Caco-2 (cell line): Measurements from ENCODE around the gene RNF121. TPM values are rescaled to one million over a fixed set of nuclear protein-coding genes. Genes with fewer than 3 reads are reported as not detected.

Experiments used
- BruUV-seq: library from RNA; stranded (reverse); fragments of 400-500 nt; replicated peaks from 2 replicates; lab custom pipeline; 2021; lab: Mats Ljungman, UMichigan
- CTCF ChIA-PET: fragments of 300-600 bp; sonication (Branson Sonifier 250); formaldehyde crosslinking; loops from one replicate; lab custom pipeline; 2022; ENCODE audit warnings: antibody characterized with exemption; lab: Charles Lee
- POLR2A ChIA-PET: fragments of 300-600 bp; sonication (Branson Sonifier 250); formaldehyde crosslinking; loops from one replicate; lab custom pipeline; 2022; ENCODE audit warnings: antibody characterized with exemption; lab: Charles Lee
- DNase-seq, 2 experiments: peaks; one replicate each; pipeline versions ENCODE4 v3.0.0 to v3.0.0-alpha.2; 2020 to 2022
- H3K27me3 ChIP-seq: replicated peaks from 2 replicates; pipeline ENCODE4 v1.6.0; 2011; ENCODE audit warnings: low read length; ENCODE audit not compliant: control insufficient read depth, insufficient read depth
- H3K36me3 ChIP-seq: 2 replicates; pipeline ENCODE4 v1.5.1; 2011; ENCODE audit warnings: low read length; ENCODE audit not compliant: control insufficient read depth, insufficient read depth
- H3K4me1 ChIP-seq: fragments of 250-450 bp; sonication (Bioruptor Pico); 2 replicates; pipeline ENCODE4 v1.5.1; 2020; ENCODE audit warnings: mild to moderate bottlenecking
- H3K4me3 ChIP-seq: 2 replicates; pipeline ENCODE4 v1.5.1; 2011; ENCODE audit warnings: low read depth, mild to moderate bottlenecking, control low read depth, low read length
- H3K9me3 ChIP-seq: fragments of 250-450 bp; sonication (Bioruptor Pico); 2 replicates; pipeline ENCODE4 v1.5.1; 2020; ENCODE audit warnings: mild to moderate bottlenecking, moderate library complexity
- H3K27ac Mint-ChIP-seq: one replicate; pipeline ENCODE4 v1.8.0; 2022; ENCODE audit warnings: mixed read lengths; ENCODE audit not compliant: unreplicated experiment
- H3K27me3 Mint-ChIP-seq: one replicate; pipeline ENCODE4 v1.8.0; 2022; ENCODE audit warnings: mixed read lengths; ENCODE audit not compliant: insufficient read depth, unreplicated experiment
- H3K36me3 Mint-ChIP-seq: one replicate; pipeline ENCODE4 v1.8.0; 2022; ENCODE audit warnings: mild to moderate bottlenecking, mixed read lengths; ENCODE audit not compliant: insufficient read depth, unreplicated experiment
- H3K4me1 Mint-ChIP-seq: one replicate; pipeline ENCODE4 v1.8.0; 2022; ENCODE audit warnings: low read depth, mixed read lengths; ENCODE audit not compliant: unreplicated experiment
- H3K4me3 Mint-ChIP-seq: one replicate; pipeline ENCODE4 v1.8.0; 2022; ENCODE audit warnings: mild to moderate bottlenecking, moderate library complexity, mixed read lengths; ENCODE audit not compliant: unreplicated experiment
- H3K9me3 Mint-ChIP-seq: one replicate; pipeline ENCODE4 v1.8.0; 2022; ENCODE audit warnings: mixed read lengths; ENCODE audit not compliant: unreplicated experiment
- CTCF ChIP-seq, 2 experiments: fragments of 200-600 bp in 1 of 2; IDR thresholded peaks; 1 replicate in 1 of 2; 2 replicates in 1 of 2; pipeline versions ENCODE4 v1.5.1 to v1.8.0; 2011 to 2022; ENCODE audit warnings: antibody characterized with exemption in 1 of 2, control low read depth in 1 of 2, inconsistent platforms in 1 of 2, low read depth in 1 of 2, low read length in 1 of 2, mild to moderate bottlenecking in 1 of 2, moderate library complexity in 1 of 2; ENCODE audit not compliant: insufficient read depth in 1 of 2, severe bottlenecking in 1 of 2, unreplicated experiment in 1 of 2
- intact Hi-C: fragments of 100-400 bp; cut with micrococcal nuclease; formaldehyde crosslinking; loops from one replicate; pipeline ENCODE4 v1.10.0; 2022; ENCODE audit not compliant: unreplicated experiment
- total RNA-seq: library from RNA; stranded (reverse); gene quantifications from 2 replicates; pipeline ENCODE4 v1.2.3, GENCODE V29; 2022

The RNF121 gene
- total RNA-seq, 1 experiment from 2014 or later: 146 TPM

GRCh38 chr11:71977743-71978418 is 49.0 kb downstream of the RNF121 start:
- no TSS peak for BruUV-seq
- Histone ChIP-seq H3K36me3 (peaks cover 6% of the 10 kb centered on the region; the same call in 1 of the 2 replicates), H3K4me1 (no peaks in the 10 kb centered on the region), H3K27me3 (no peaks in the 10 kb centered on the region), H3K9me3 (no peaks in the 10 kb centered on the region), H3K4me3 (no peak overlapping the region)
- H3K4me3 Mint-ChIP-seq: no peak overlapping the region
- H3K27ac Mint-ChIP-seq: no peak overlapping the region
- intact Hi-C loops: loop anchor here (10.0 kb wide), 1 partner anchor 113 kb away; no protein-coding TSS in a partner anchor
- TF ChIP-seq CTCF (IDR thresholded peaks at IDR 0.05; ENCODE audit: insufficient read depth in 1 of 2, low read depth in 1 of 2, low read length in 1 of 2, severe bottlenecking in 1 of 2, unreplicated experiment in 1 of 2): peak; percentile 59 to 83
- ChIA-PET POLR2A (no interaction called here), CTCF (interaction anchor here (0.5 to 2.9 kb wide), 7 partner anchors 10 to 453 kb away, joined by 3 to 9 read pairs (median 7); no protein-coding TSS in a partner anchor)
- no peaks in the 10 kb centered on the region for H3K27me3 Mint-ChIP-seq
- H3K9me3 Mint-ChIP-seq: no peaks in the 10 kb centered on the region
- peaks cover 71% of the 10 kb centered on the region for H3K36me3 Mint-ChIP-seq
- peaks cover 14% of the 10 kb centered on the region for H3K4me1 Mint-ChIP-seq
- peak in 1 of 2 experiments; percentile 64 for DNase-seq

- intact Hi-C loops: loop anchor here (10.0 kb wide), 1 partner anchor 114 kb away; no protein-coding TSS in a partner anchor
- H3K27me3 Mint-ChIP-seq: no peaks in the 10 kb centered on the region
These were observed 50.2 kb downstream of the RNF121 start for GRCh38 chr11:71979094-71979493.

GRCh38 chr11:71979602-71980001 is 50.8 kb downstream of the RNF121 start:
- Histone ChIP-seq H3K9me3 (no peaks in the 10 kb centered on the region), H3K36me3 (peaks cover 8% of the 10 kb centered on the region), H3K27me3 (no peaks in the 10 kb centered on the region), H3K4me3 (no peak overlapping the region), H3K4me1 (no peaks in the 10 kb centered on the region)
- H3K9me3 Mint-ChIP-seq: no peaks in the 10 kb centered on the region
- ChIA-PET POLR2A (no interaction called here), CTCF (interaction anchor here (2.9 kb wide), 1 partner anchor 31 kb away, joined by 7 read pairs; no protein-coding TSS in a partner anchor)
- DNase-seq: no peak
- peaks cover 70% of the 10 kb centered on the region for H3K36me3 Mint-ChIP-seq
- intact Hi-C loops: loop anchor here (10.0 kb wide), 1 partner anchor 115 kb away; no protein-coding TSS in a partner anchor
- TF ChIP-seq CTCF (IDR thresholded peaks at IDR 0.05; ENCODE audit: insufficient read depth in 1 of 2, low read depth in 1 of 2, low read length in 1 of 2, severe bottlenecking in 1 of 2, unreplicated experiment in 1 of 2): no peak
- H3K27ac Mint-ChIP-seq: no peak overlapping the region
- no peak overlapping the region for H3K4me3 Mint-ChIP-seq
- no TSS peak for BruUV-seq
- no peaks in the 10 kb centered on the region for H3K27me3 Mint-ChIP-seq
- peaks cover 12% of the 10 kb centered on the region for H3K4me1 Mint-ChIP-seq

More at GRCh38 chr11:71979094-71979493, 50.2 kb downstream of the RNF121 start:
- H3K9me3 Mint-ChIP-seq: no peaks in the 10 kb centered on the region
- POLR2A ChIA-PET: no interaction called here
- no peak overlapping the region for H3K27ac Mint-ChIP-seq
- H3K36me3 Mint-ChIP-seq: peaks cover 75% of the 10 kb centered on the region
- no peak for DNase-seq
- BruUV-seq: no TSS peak
- peaks cover 8% of the 10 kb centered on the region for H3K36me3 ChIP-seq
- no peak for TF ChIP-seq CTCF (IDR thresholded peaks at IDR 0.05; ENCODE audit: insufficient read depth in 1 of 2, low read depth in 1 of 2, low read length in 1 of 2, severe bottlenecking in 1 of 2, unreplicated experiment in 1 of 2)
- no peak overlapping the region for H3K4me3 Mint-ChIP-seq
- H3K9me3 ChIP-seq: no peaks in the 10 kb centered on the region
- H3K4me1 ChIP-seq: no peaks in the 10 kb centered on the region
- H3K27me3 ChIP-seq: no peaks in the 10 kb centered on the region
- no peak overlapping the region for H3K4me3 ChIP-seq
- CTCF ChIA-PET: interaction anchor here (2.9 kb wide), 1 partner anchor 30 kb away, joined by 7 read pairs; no protein-coding TSS in a partner anchor
- H3K4me1 Mint-ChIP-seq: peaks cover 14% of the 10 kb centered on the region
